GM19324 (cell line): ENCODE measurements around the gene MAPRE2.

Source experiments
- ATAC-seq: cut with Tn5 transposase; IDR thresholded peaks from one replicate; pipeline ENCODE4 v1.9.1; 2021; ENCODE audit warnings: mild to moderate bottlenecking, moderate library complexity; ENCODE audit not compliant: unreplicated experiment, low FRiP score

MAPRE2 gene

GRCh38 chr18:35060122-35060815 is 19.1 kb downstream of the MAPRE2 start:
- ATAC-seq, result no peak

- no peak for ATAC-seq
These were observed 20.1 kb downstream of the MAPRE2 start for GRCh38 chr18:35061336-35061735.

- ATAC-seq, result no peak
These were observed 20.6 kb downstream of the MAPRE2 start for GRCh38 chr18:35061804-35062203.

- no peak for ATAC-seq
These were observed 21.2 kb downstream of the MAPRE2 start for GRCh38 chr18:35062408-35062807.

- ATAC-seq, result no peak
These were observed 22.9 kb downstream of the MAPRE2 start for GRCh38 chr18:35063875-35064690.

- no peak for ATAC-seq
These were observed 26.2 kb downstream of the MAPRE2 start for GRCh38 chr18:35067454-35067853.

GRCh38 chr18:35071819-35072247 is 30.6 kb downstream of the MAPRE2 start:
- ATAC-seq, result peak; percentile 55

- no peak for ATAC-seq
These were observed 31.4 kb downstream of the MAPRE2 start for GRCh38 chr18:35072616-35073015.

- ATAC-seq, result no peak
These were observed 32.2 kb downstream of the MAPRE2 start for GRCh38 chr18:35073186-35074105.

- no peak for ATAC-seq
These were observed 33.4 kb downstream of the MAPRE2 start for GRCh38 chr18:35074581-35074980.

- ATAC-seq, result no peak
These were observed 33.9 kb downstream of the MAPRE2 start for GRCh38 chr18:35075132-35075531.

GRCh38 chr18:35076135-35076924 is 35.1 kb downstream of the MAPRE2 start:
- no peak for ATAC-seq

- ATAC-seq, result no peak
These were observed 36.7 kb downstream of the MAPRE2 start for GRCh38 chr18:35077937-35078336.

- ATAC-seq, result no peak
These were observed 38.8 kb downstream of the MAPRE2 start for GRCh38 chr18:35080058-35080457.

- no peak for ATAC-seq
These were observed 42.0 kb downstream of the MAPRE2 start for GRCh38 chr18:35083174-35083712.

- no peak for ATAC-seq
These were observed 43.6 kb downstream of the MAPRE2 start for GRCh38 chr18:35084494-35085449.

GRCh38 chr18:35085450-35086380 is 44.5 kb downstream of the MAPRE2 start:
- ATAC-seq, result no peak

- ATAC-seq, result no peak
These were observed 45.5 kb downstream of the MAPRE2 start for GRCh38 chr18:35086704-35087103.
